IPS-NIHi11 (cell line): ENCODE results near the gene MYO5B.
"Not testable (repeated sequence)": the region's sequence is repeated elsewhere in the genome, so short reads cannot be mapped to it uniquely, and the experiment has no call there.

ENCODE experiments used
- DNase-seq: peaks from one replicate; pipeline ENCODE4 v3.0.0; 2012; ENCODE audit warnings: mixed read lengths, low spot score

The MYO5B gene

GRCh38 chr18:49853011-49853410 lies 341.9 kb downstream of the MYO5B start:
- no peak for DNase-seq

DNA sequence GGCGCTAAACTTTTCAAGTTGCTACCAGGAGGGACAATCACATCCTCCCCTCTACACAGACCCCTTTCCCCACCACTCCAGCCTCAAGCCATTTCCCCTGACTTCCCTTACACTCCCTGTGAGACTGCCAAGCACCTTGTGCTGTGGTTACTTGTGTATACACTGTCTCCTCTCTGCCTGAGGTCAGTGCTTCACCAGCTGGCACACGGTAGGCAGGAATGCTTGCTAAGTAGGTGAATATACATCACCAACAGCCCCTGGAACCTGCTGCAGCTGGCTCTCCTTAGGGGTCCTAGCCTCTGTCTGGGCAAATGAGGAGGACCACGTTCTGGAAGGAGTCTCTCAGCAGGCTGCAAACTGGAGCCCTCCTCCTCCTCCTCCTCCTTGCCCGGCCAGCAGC lies 343.3 kb downstream of the MYO5B start:
- no peak for DNase-seq

- DNase-seq = no peak
Observed at GRCh38 chr18:49850636-49851035, 344.3 kb downstream of the MYO5B start.

GRCh38 chr18:49849331-49850217 lies 345.4 kb downstream of the MYO5B start:
- peak; percentile 87 for DNase-seq

GRCh38 chr18:49848115-49848514 lies 346.8 kb downstream of the MYO5B start:
- DNase-seq = no peak

DNA sequence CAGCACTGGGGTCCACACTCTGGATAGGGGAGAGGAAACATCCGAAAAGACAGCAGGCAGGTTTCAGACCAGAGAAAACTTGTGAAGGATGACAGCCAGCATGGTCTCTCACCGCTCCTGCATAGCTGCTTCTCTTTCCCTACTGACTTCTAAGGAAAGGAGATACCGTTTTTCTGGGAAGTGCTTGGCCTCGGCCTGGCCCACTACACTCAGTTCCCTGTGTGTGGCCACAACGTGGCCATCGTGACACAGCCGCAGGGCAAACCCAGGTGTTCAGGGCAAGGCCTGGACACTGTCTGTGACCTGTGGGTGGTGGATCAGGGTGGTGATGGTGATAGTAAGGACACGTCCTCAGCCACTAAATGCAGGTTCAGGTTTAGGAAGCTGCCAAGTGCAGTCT lies 347.4 kb downstream of the MYO5B start:
- no peak for DNase-seq

- DNase-seq = no peak
Observed at GRCh38 chr18:49846718-49847470, 348.1 kb downstream of the MYO5B start.

GRCh38 chr18:49846361-49846662 lies 348.6 kb downstream of the MYO5B start:
- DNase-seq = no peak

DNA sequence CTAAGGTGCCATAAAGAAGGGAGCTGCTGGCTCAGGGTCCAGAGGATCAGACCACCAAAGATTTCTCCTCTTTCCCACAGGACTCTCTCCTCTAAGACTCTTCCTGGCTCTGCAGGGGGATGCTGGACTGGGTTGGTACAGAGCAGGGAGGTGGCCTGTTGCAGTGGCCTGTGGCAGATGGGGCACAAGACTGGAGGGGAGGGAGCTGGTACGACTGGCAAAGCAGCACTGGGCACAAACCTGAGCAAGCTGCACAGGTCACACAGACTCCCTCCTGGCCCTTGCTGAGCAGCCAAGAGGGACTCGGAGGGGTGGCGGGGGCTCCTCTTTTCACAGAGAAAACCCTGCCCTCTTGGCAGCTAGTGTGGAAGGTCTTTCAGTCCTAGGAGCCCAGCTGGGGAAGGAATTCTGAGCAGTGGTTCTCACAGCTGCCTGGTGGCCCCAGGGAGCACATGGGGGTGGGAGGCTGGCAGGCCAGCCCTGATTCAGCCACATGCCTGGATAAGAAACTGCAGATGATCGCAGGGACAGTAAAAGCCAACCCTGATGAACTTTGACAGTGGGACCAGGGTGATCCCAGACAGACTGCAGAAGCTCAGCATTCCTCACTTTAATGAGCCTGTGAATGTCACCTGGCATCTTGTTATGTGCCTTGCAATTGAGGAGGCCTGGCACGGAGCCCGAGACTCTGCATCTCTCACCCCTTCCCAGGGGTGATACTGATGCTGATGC lies 349.2 kb downstream of the MYO5B start:
- DNase-seq = no peak

DNA sequence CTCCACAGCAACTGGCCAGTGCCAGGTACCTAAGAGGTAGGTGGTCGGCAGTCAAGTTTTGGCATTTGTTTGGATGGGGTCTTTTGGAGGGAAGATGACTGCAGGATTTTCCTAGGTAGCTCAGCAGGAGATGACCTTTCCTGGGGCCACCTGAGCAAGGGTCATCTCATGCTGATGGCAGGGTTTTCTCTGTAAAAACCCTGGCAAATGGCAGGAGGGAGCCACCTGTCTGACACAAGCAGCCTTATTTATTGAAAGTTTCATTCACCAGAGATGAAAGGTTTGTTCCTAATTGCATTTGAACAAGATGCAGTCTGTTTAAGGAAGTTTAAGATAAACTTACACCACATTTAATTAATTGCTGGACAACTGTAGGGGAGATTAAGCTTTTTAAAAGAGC lies 350.0 kb downstream of the MYO5B start:
- no peak for DNase-seq

- no peak for DNase-seq
Observed at GRCh38 chr18:49843778-49844625, 350.9 kb downstream of the MYO5B start.

GRCh38 chr18:49843131-49843530 lies 351.8 kb downstream of the MYO5B start:
- no peak for DNase-seq

DNA sequence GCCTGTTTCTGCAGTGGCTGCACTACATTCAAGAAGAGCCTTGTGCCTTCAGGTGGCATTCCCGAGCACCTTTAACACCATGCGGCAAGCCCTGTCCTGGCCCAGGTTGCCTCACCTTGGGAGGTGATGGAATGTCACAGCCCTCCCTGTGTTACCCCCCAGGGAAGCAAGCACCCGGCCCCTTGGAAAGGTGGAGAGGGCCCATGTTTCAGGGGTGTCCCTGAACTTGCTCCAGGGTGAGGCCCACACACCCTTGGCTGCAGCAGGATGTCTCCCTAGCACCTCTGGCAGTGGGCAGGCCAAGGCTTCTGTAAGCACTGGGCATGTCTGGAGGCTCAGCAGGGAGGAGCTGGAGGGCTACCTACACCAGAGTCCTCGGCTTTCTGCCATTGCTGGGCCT lies 352.3 kb downstream of the MYO5B start:
- DNase-seq = no peak

- DNase-seq = no peak
Observed at GRCh38 chr18:49841236-49842217, 353.4 kb downstream of the MYO5B start.

DNA sequence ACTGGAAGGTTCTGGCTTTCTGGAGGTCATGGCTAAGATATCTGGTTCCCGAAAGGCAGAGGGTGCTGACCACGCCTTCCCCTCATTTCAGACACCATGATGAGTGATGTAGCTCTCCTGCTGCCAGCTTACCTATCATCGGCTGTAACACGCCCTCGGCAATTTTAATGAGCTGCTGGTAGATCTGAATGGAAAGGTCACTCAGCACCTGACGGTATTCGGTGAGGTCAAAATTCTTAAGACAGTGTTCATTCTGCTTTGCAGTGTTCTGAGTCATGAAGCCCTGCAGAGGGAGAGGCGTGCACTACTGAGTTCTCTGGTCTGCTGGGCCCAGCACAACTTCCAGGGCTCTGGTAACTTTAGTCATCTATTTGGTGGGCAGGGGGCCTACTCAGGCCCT lies 355.9 kb downstream of the MYO5B start:
- DNase-seq = no peak

DNA sequence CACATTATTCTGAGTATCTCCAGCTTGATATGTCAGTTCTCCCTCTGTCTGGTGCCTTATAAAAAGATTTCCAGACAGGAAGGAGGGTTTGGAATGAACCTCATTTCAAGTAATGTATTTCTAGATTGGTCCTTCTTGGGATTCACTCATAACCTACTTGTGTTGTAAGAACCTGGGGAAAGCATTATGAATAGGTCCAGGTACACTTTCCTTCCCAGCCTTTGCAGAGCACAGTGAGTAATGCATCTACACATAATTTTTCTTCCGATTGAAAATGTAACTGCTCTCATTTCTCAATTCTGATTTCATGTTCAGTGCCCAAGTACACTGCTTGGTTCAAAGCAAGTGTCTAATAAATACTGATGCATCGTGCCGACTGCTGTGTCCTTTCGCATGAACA lies 356.6 kb downstream of the MYO5B start:
- DNase-seq = no peak

- DNase-seq = no peak
Observed at GRCh38 chr18:49837889-49838288, 357.1 kb downstream of the MYO5B start.

- not testable (repeated sequence) for DNase-seq
Observed at GRCh38 chr18:49837316-49837835, 357.6 kb downstream of the MYO5B start.

GRCh38 chr18:49835405-49835804 lies 359.5 kb downstream of the MYO5B start:
- no peak for DNase-seq

- no peak for DNase-seq
Observed at GRCh38 chr18:49834258-49834657, 360.7 kb downstream of the MYO5B start.
